ENCODE results near the gene ZNF598.
A peak's percentile ranks its signal among the peaks of the same experiment; 100 is the strongest.
"Not testable (repeated sequence)": the region's sequence is repeated elsewhere in the genome, so short reads cannot be mapped to it uniquely, and the experiment has no call there.

The ZNF598 gene

GRCh38 chr16:1974157-1975070 lies 35.2 kb downstream of the ZNF598 start:
- no peak for DNase-seq

- no peak for DNase-seq
Measured at GRCh38 chr16:1973461-1974156, 36.0 kb downstream of the ZNF598 start.

- DNase-seq = no peak
Measured at GRCh38 chr16:1972490-1972877, 37.1 kb downstream of the ZNF598 start.

- DNase-seq = peak; percentile 97
Measured at GRCh38 chr16:1971796-1972489, 37.7 kb downstream of the ZNF598 start, which contains the start of gene TBL3. TSS of gene TBL3 (plus strand) at chr16:1972053. CDS start at chr16:1972165, 112 bp downstream.

GRCh38 chr16:1968146-1968953 lies 41.3 kb downstream of the ZNF598 start:
- DNase-seq = no peak

- DNase-seq = no peak
Measured at GRCh38 chr16:1966460-1966859, 43.2 kb downstream of the ZNF598 start, which contains the start of gene RNF151. TSS of gene RNF151 (plus strand) at chr16:1966856. CDS start at chr16:1966882, 26 bp downstream.

GRCh38 chr16:1965396-1966001 lies 44.1 kb downstream of the ZNF598 start:
- no peak for DNase-seq

GRCh38 chr16:1964506-1965395 lies 44.9 kb downstream of the ZNF598 start, which contains the start of gene RPS2:
TSS of gene RPS2 (minus strand) at chr16:1964826. CDS start at chr16:1964625, 201 bp downstream.
- DNase-seq = peak; percentile 99

- DNase-seq = peak; percentile 65
Measured at GRCh38 chr16:1963806-1964505, 45.7 kb downstream of the ZNF598 start.

GRCh38 chr16:1962161-1963153 lies 47.2 kb downstream of the ZNF598 start:
- DNase-seq = not testable (repeated sequence)

GRCh38 chr16:1961651-1962067 lies 48.0 kb downstream of the ZNF598 start:
- no peak for DNase-seq

GRCh38 chr16:1960665-1961630 lies 48.7 kb downstream of the ZNF598 start:
- no peak for DNase-seq

- DNase-seq = peak; percentile 93
Measured at GRCh38 chr16:1959269-1960039, 50.2 kb downstream of the ZNF598 start, which contains the start of gene NDUFB10. TSS of gene NDUFB10 (plus strand) at chr16:1959538. CDS start at chr16:1959625, 87 bp downstream.

GRCh38 chr16:1958715-1959268 lies 50.8 kb downstream of the ZNF598 start:
- DNase-seq = no peak

- not testable (repeated sequence) for DNase-seq
Measured at GRCh38 chr16:1958143-1958491, 51.5 kb downstream of the ZNF598 start.
